HG02981 (cell line): ENCODE results near the gene DOK6.
"Not testable (repeated sequence)": the region's sequence is repeated elsewhere in the genome, so short reads cannot be mapped to it uniquely, and the experiment has no call there.

Experiments used
- ATAC-seq: cut with Tn5 transposase; IDR thresholded peaks from one replicate; pipeline ENCODE4 v1.9.1; 2021; ENCODE audit warnings: mild to moderate bottlenecking, moderate library complexity; ENCODE audit not compliant: unreplicated experiment

The DOK6 gene

GRCh38 chr18:69617888-69618287 lies 217.2 kb downstream of the DOK6 start:
- ATAC-seq, result no peak

- ATAC-seq, result no peak
Observed at GRCh38 chr18:69622184-69622583, 221.5 kb downstream of the DOK6 start.

DNA sequence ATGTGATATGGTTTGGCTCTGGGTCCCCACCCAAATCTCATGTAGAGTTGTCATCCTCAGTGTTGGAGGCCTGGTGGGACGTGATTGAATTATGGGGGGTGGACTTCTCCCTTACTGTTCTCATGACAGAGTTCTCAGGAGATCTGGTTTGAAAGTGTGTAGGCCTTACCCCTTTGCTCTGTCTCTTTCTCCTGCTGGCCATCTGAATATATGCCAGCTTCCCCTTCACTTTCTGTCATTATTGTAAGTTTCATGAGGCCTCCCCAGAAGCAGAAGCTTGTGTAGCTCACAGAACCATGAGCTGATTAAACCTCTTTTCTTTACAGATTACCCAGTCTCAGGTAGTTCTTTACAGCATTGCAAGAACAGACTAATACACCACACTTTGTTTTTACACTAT lies 222.3 kb downstream of the DOK6 start:
- ATAC-seq, result no peak

GRCh38 chr18:69626171-69626570 lies 225.5 kb downstream of the DOK6 start:
- ATAC-seq, result no peak

DNA sequence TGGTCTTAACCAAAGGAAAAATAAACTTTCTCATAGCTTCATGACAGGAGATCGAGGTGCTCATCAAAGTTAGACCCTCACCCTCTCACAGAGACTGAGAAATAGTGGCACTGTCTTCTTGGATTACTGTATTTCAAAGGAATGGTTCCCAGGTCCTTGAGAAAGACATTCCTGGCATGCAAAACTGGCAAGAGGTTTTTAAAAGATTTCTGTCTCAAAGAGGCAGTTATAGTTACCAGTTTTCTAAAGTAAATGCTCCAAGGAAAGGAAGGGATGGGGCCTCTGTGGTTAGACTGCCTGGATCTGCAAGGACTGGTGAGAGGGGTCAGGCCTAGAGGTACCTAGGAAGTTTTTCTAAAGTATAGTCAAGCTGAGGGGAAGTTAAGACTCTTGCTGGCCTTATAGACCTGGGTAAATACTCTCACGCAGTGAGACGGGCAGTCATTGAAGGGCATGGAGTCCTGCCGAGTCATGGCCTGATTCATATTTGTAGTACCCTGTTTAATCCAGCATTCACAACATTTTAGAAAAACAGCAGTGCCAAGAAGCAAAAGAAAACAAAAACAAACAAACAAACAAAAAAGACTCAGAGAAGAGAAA lies 226.1 kb downstream of the DOK6 start:
- no peak for ATAC-seq

DNA sequence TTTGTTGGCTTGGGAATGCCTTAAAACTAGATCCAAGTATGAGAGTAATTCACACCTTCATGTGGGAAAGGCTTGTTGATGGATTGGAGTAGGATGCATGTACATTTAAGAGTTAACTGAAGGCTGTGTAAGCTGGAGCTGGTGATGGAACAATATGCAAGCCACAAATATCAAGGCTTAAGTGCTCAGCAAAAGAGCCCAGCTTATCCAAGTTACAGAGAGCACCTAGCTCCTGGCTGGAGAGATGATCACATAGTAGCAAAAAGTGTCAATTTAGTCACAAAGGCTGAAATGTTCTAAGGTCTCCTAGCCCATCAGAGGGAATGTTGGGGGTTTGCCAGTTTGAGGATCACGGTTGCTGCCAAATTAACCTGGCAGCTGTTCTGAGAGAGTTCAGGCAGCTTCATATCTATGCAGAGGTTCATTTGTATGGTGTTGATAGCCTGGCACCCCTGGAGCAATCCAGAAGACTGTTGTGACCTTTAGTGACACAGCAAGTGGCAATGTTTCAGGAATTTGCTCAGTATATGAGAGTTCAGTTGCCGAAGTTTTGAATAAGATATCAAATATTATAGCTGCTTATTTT lies 228.2 kb downstream of the DOK6 start:
- no peak for ATAC-seq

DNA sequence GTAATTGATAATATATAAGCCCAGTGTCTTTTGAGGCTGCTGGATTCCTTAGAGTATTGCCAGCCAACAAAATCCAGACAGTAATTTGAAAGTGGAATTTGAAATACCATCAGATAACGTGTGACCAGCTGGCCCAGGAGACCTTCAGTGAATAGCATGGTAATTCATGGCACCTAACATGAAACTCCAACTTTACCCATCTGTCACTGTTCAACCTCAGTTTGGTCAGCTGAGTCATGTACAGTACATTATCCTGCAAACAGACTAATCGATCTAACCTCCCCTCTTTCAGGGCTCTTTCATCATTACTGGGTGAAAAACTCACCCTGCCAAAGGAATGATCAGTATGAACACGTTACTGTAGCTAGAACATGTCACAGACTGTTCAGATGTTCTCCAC lies 230.6 kb downstream of the DOK6 start:
- no peak for ATAC-seq

DNA sequence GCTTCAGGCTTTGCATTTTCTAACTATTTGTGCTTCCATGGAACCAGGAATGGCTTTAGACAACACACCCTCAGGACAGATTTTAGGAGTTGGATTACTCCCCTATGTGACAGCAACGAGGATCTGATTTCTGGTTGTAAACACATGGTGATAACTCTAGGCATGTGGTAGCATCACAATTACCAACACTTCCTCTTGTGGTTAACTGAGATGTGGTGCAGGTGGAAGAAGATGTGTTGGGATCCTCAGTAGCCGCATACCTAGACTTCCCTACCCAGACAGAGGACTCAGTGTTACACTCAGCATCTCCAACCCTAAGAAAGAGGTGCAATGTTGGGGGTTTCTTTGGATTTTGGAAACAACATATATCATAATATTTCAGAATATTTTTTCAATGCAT lies 234.8 kb downstream of the DOK6 start:
- no peak for ATAC-seq

GRCh38 chr18:69636529-69637301 lies 236.0 kb downstream of the DOK6 start:
- ATAC-seq, result peak; percentile 41

DNA sequence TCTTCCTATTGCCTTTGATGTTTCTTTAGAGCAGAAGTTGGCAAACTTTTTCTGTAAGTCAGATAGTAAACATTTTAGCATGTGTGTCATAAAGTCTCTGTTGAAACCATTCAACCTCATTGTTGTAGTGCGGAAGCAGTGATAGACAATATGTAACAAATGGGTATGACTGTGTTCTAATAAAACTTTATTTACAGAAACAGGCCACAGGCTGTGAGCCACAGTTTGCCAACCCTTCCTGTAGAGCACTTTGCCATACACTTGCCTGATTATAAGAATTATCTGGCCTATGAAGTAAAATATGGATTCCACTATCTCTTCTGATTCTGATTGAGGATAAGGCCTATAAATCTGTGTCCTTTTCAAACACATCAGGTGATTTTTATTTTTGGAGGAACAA lies 237.4 kb downstream of the DOK6 start:
- no peak for ATAC-seq

DNA sequence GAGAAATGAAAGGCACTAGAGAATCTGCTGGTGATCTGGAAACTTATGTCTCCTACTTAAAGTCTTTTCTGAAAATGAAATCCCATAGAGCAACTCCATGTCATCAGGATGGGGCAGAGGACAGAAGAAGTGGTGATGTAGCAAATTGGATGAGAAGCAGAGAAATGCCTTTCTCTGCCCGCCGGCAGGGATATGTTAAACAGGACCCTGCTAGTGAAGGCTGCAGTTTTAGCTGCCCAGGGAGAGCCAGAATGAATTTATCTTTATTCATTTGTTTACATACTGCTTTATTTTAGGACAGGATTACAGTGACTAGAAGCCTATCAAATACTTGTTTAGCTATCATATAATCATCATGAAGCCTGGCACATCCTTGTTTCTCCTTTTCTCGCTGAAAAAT lies 247.0 kb downstream of the DOK6 start:
- ATAC-seq, result no peak

DNA sequence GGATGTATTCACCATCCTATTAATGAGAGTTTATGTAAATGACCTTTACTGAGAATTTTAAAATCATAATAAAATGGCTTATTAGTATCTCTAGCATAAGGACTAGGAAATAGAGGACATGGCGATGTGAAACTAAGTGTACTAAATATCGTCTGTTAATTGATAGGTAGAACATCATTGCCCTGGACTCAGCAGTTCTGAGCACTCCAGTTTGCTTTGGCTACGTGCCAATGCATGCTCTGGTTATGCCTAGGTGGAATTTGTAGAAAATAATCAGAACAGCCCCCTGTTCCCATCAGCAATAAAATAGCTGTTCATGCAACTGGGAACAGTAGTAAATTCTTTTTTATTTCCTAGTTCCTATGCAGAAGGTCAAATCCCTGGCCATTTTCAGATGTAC lies 247.8 kb downstream of the DOK6 start:
- no peak for ATAC-seq

GRCh38 chr18:69649684-69650083 lies 249.0 kb downstream of the DOK6 start:
- no peak for ATAC-seq

DNA sequence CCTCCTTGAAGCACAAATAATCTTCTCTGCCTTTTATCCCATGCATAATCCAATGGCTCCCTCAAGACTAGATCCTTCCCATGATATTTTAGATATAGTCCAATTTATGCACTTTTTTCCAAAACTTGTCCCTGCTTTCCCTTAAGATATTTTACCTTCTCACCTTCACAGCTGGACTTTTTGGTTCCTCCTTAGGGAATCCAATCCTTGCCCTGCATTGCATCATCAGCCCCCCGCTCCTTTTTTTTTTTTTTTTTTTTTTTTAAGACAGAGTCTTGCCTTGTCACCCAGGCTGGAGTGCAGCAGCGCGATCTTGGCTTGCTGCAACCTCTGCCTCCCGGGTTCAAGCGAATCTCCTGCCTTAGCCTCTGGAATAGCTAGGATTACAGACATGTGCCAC lies 250.6 kb downstream of the DOK6 start:
- no peak for ATAC-seq

GRCh38 chr18:69655816-69656215 lies 255.1 kb downstream of the DOK6 start:
- no peak for ATAC-seq

DNA sequence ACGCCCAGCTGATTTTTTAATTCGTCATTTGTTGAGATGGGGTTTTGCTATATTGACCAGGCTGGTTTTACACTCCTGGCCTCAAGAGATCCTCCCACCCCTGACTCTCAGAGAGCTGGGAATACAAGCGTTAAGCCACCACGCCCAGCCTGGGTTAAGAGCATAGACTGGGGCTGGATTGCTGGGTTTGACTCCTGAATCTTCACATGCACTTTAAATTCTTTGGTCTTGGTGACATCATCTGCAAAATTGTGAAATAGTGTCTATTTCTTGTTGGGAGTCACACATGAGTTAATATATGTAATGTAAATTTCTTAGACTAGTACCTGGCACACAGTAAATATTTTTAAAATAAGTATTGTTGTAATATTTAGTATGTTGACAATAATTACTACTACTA lies 257.4 kb downstream of the DOK6 start:
- ATAC-seq, result no peak

- ATAC-seq, result no peak
Observed at GRCh38 chr18:69658685-69659084, 258.0 kb downstream of the DOK6 start.

DNA sequence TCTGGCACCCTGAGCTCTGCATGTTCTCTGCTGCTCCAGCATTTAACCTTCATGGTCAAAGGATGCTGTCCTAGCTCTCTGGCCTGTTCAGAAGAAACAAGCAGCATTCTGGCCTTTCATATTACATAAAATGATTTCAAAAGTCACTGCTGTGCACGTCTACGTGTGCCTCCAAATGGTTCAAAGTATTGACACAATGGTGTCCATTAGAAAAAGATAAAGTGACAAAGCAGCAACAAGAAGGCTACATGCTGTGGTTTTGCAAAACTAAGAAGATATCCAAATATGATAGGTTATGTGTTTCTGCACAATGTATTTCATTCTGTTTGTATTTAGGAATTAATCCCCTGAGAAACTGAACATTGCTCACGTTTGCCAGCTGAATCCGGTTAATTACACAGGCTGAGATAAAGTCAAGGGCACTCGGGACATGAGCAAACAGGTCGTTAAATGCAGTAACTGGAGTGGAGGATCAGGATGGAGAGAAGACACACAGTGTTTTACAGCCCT lies 258.5 kb downstream of the DOK6 start:
- no peak for ATAC-seq

- ATAC-seq, result not testable (repeated sequence)
Observed at GRCh38 chr18:69662090-69662489, 261.4 kb downstream of the DOK6 start.

DNA sequence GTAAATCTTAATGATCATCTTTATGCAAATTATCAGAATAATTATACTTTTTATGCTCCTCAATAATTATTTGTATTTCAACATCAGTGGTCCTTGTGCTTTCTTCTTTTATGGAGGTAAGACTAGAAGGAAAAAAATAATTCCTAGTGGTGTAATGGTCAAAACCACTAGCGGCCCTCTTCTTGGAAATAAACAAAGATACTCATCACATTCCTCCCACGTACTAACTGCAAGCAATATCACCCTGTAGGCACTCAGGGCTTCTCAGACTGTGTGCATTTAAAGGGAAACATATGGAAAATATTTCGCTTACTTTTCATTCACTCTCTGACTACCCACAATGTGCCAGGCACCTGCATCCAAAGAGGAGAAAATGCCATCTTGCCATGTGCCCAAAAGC lies 263.7 kb downstream of the DOK6 start:
- no peak for ATAC-seq

DNA sequence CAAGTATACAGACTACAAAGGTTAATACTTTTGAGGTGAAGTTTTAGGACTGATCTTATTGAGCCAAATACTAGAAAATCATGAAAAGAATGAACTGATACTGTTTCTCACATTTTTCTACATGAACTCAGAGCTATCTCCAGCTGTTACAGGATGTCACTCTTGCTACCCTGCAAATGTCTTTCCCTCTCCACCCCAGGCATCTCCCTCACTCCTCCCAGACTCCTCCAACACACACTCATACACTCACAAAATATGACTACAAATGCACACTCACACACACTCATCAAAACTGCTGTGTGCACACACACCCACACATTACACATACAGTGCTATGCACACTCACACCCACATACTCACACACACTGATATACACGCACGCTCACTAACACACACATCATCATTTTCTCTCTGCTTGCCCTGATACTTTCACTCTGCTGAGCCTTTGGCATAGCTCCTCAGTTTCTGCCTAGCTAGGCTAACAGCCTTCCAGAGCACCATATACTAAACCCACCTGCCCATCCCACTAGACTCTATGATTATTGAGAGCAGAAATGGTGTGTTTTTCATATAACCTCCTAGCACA lies 273.7 kb downstream of the DOK6 start:
- ATAC-seq, result no peak

GRCh38 chr18:69674966-69675365 lies 274.3 kb downstream of the DOK6 start:
- no peak for ATAC-seq
